Left renal cortex interstitium (tissue), 4 donors: ENCODE measurements around the gene ATP13A3. TPM values are rescaled to one million over a fixed set of nuclear protein-coding genes. Genes with fewer than 3 reads are reported as not detected.

Source experiments
- polyA plus RNA-seq, 4 donors: library from polyadenylated mRNA; unstranded; fragments of 120-200 nt; gene quantifications; one replicate each; pipeline ENCODE4 v1.2.1, GENCODE V29; 2013; ENCODE audit not compliant: insufficient read length in 4 of 4

Gene ATP13A3
- polyA plus RNA-seq, 4 donors, result 84.8 to 124 (median 91.5) TPM

Other genes with a start within 250 kb of the ATP13A3 start
- gene CPN2, start 135.7 kb downstream of the ATP13A3 start, polyA plus RNA-seq, result under 1 TPM; 0.19 to 0.88 (median 0.67) TPM
- gene LRRC15, start 117.3 kb downstream of the ATP13A3 start, polyA plus RNA-seq, result under 1 TPM in 2 of 4 donors, not detected in 2; 0.04 to 0.11 TPM
- under 1 TPM; 0.56 to 0.71 (median 0.61) TPM for gene GP5, start 87.7 kb downstream of the ATP13A3 start, polyA plus RNA-seq
- 10 to 100 TPM; 14.6 to 23.6 (median 20.5) TPM for gene TMEM44, start 146.4 kb upstream of the ATP13A3 start, polyA plus RNA-seq
- 10 to 100 TPM; 29.9 to 50.8 (median 42.2) TPM for gene LSG1, start 185.2 kb upstream of the ATP13A3 start, polyA plus RNA-seq
- gene FAM43A, start 198.9 kb upstream of the ATP13A3 start, polyA plus RNA-seq, result 1 to 10 TPM; 5.5 to 9.4 (median 6.7) TPM